ENCODE data around the gene SLC29A3.

The SLC29A3 gene

DNA sequence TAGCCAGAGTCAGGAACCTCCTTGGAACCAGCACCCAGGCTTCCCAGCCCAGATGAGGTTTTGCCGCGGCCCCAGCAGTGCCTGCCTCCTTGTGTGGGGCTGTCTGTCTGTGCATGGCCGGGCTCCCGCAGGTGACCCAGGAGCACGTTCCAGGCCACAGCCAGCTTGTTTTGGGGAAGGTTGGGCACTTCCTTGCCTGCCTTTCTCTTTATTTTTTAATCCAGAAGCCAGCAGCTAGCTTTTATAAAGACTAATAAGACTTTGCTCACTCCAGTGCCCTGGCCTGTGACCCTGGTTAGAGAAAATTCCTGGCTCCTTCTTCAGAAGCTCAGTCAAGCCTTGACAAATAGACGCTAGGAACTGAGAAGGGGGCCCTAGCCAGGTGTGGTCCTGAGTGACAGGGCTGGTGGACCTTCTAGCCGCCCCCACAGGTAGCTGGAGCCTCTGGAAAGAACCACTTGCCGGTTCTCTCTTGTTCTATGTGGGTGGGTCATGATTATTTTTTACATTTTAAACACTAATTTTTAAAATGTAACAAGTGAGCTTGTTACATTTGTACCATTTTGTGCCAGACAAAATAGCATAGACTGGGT lies 837 bp downstream of the SLC29A3 start:
- Histone ChIP-seq H3K27ac (ENCODE audit: low read length) (peak overlapping the region; percentile 69; the same call in 1 of the 2 replicates), H3K9me3 (ENCODE audit: insufficient read depth, low read length, severe bottlenecking) (no peaks in the 10 kb centered on the region), H3K4me3 (ENCODE audit: low read depth in 1 of 2, low read length in 2 of 2) (peak overlapping the region; percentile 64 to 94; a peak in 3 of 4 replicates), H3K9ac (ENCODE audit: low read depth, low read length) (peak overlapping the region; percentile 81), H3K79me2 (ENCODE audit: insufficient read depth, low read length) (no peaks in the 10 kb centered on the region), H3K27me3 (ENCODE audit: insufficient read depth, low read length, poor library complexity) (no peaks in the 10 kb centered on the region), H2AFZ (ENCODE audit: low read depth, low read length) (peak overlapping the region; percentile 98), H3K4me2 (ENCODE audit: insufficient read depth, low read length) (peak overlapping the region; percentile 93), H3K36me3 (ENCODE audit: insufficient read depth, low read length) (peaks cover 23% of the 10 kb centered on the region; the same call in 1 of the 2 replicates), H4K20me1 (ENCODE audit: insufficient read depth, low read length) (no peaks in the 10 kb centered on the region), H3K4me1 (ENCODE audit: insufficient read depth, low read length) (peaks cover 50% of the 10 kb centered on the region)
- no peak for DNase-seq
- no peak for ATAC-seq (ENCODE audit: insufficient read depth, low read depth)
- no peak for TF ChIP-seq EZH2 (IDR thresholded peaks at IDR 0.05; ENCODE audit: borderline replicate concordance, low read depth, low read length, severe bottlenecking)
- TF ChIP-seq, protein P1, sequence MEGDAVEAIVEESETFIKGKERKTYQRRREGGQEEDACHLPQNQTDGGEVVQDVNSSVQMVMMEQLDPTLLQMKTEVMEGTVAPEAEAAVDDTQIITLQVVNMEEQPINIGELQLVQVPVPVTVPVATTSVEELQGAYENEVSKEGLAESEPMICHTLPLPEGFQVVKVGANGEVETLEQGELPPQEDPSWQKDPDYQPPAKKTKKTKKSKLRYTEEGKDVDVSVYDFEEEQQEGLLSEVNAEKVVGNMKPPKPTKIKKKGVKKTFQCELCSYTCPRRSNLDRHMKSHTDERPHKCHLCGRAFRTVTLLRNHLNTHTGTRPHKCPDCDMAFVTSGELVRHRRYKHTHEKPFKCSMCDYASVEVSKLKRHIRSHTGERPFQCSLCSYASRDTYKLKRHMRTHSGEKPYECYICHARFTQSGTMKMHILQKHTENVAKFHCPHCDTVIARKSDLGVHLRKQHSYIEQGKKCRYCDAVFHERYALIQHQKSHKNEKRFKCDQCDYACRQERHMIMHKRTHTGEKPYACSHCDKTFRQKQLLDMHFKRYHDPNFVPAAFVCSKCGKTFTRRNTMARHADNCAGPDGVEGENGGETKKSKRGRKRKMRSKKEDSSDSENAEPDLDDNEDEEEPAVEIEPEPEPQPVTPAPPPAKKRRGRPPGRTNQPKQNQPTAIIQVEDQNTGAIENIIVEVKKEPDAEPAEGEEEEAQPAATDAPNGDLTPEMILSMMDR (IDR thresholded peaks at IDR 0.05; ENCODE audit: borderline replicate concordance, extremely low read depth, low read length, poor library complexity, severe bottlenecking): no peak

DNA sequence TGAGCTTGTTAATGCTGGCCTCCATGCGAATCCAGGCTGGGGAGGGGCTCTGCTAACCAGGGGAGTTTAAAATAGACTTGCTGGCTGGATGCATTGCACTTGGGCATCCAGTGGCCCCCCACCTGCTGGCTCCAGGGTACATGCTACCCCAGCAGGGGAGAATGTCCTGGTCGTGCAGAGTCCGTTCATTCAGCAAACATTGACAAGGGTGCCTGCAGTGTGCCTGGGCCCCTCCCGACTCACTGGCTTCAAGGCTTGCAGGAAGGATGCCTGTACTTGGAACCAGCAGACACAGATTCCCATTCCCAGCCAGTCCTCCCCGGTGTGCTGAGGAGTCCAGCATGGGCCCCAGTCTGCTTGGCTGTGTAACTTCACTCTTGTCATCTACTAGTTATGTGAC lies 1.5 kb downstream of the SLC29A3 start:
- H3K27me3 ChIP-seq (ENCODE audit: insufficient read depth, low read length, poor library complexity): no peaks in the 10 kb centered on the region
- H3K79me2 ChIP-seq (ENCODE audit: insufficient read depth, low read length): no peaks in the 10 kb centered on the region
- peak overlapping the region; percentile 93; the same call in 1 of the 2 replicates for H3K4me2 ChIP-seq (ENCODE audit: insufficient read depth, low read length)
- ATAC-seq (ENCODE audit: insufficient read depth, low read depth) (no peak), DNase-seq (no peak)
- no peaks in the 10 kb centered on the region for H3K9me3 ChIP-seq (ENCODE audit: insufficient read depth, low read length, severe bottlenecking)
- TF ChIP-seq, protein P1 (IDR thresholded peaks at IDR 0.05; ENCODE audit: borderline replicate concordance, extremely low read depth, low read length, poor library complexity, severe bottlenecking): no peak
- no peak for TF ChIP-seq EZH2 (IDR thresholded peaks at IDR 0.05; ENCODE audit: borderline replicate concordance, low read depth, low read length, severe bottlenecking)
- no peaks in the 10 kb centered on the region for H4K20me1 ChIP-seq (ENCODE audit: insufficient read depth, low read length)
- H3K36me3 ChIP-seq (ENCODE audit: insufficient read depth, low read length): peaks cover 30% of the 10 kb centered on the region; the same call in 1 of the 2 replicates
- H3K27ac ChIP-seq (ENCODE audit: low read length): no peak overlapping the region
- no peak overlapping the region for H2AFZ ChIP-seq (ENCODE audit: low read depth, low read length)
- peak overlapping the region; percentile 81; the same call in 1 of the 2 replicates for H3K9ac ChIP-seq (ENCODE audit: low read depth, low read length)
- H3K4me3 ChIP-seq (ENCODE audit: low read depth in 1 of 2, low read length in 2 of 2): 0 out of 4 replicates have a peak overlapping the region, but pooled peaks of 1 of the 2 experiments have one; percentile 94
- H3K4me1 ChIP-seq (ENCODE audit: insufficient read depth, low read length): peaks cover 48% of the 10 kb centered on the region

DNA sequence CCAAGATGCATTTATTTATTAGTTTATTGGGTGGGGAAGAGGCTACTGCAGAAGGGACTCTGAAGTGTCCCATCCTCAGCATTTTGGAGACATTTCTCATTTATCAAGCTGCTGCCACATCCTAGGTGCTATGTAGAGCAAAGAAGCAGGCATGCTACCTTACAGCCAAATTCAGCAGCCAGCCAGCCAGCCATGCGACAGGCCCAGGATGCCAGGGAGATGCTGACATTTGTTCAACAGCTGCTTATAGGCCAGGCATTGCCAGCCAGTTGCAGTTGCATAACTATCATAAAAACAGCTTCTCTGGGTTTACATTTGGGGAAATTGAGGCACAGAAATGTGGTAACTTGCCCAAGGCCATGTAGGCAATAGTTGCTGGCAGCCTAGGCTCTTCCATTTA lies 2.3 kb downstream of the SLC29A3 start:
- Histone ChIP-seq H3K79me2 (ENCODE audit: insufficient read depth, low read length) (no peaks in the 10 kb centered on the region), H4K20me1 (ENCODE audit: insufficient read depth, low read length) (no peaks in the 10 kb centered on the region)

More for the DNA sequence above, 2.3 kb downstream of the SLC29A3 start:
- TF ChIP-seq, protein P1 (IDR thresholded peaks at IDR 0.05; ENCODE audit: borderline replicate concordance, extremely low read depth, low read length, poor library complexity, severe bottlenecking): no peak
- TF ChIP-seq EZH2 (IDR thresholded peaks at IDR 0.05; ENCODE audit: borderline replicate concordance, low read depth, low read length, severe bottlenecking): no peak
- no peak for DNase-seq
- Histone ChIP-seq H3K4me2 (ENCODE audit: insufficient read depth, low read length) (no peak overlapping the region), H3K36me3 (ENCODE audit: insufficient read depth, low read length) (peaks cover 31% of the 10 kb centered on the region; the same call in 1 of the 2 replicates), H2AFZ (ENCODE audit: low read depth, low read length) (no peak overlapping the region), H3K9ac (ENCODE audit: low read depth, low read length) (no peak overlapping the region), H3K4me1 (ENCODE audit: insufficient read depth, low read length) (peaks cover 40% of the 10 kb centered on the region), H3K27ac (ENCODE audit: low read length) (no peak overlapping the region), H3K27me3 (ENCODE audit: insufficient read depth, low read length, poor library complexity) (no peaks in the 10 kb centered on the region), H3K4me3 (ENCODE audit: low read depth in 1 of 2, low read length in 2 of 2) (no peak overlapping the region), H3K9me3 (ENCODE audit: insufficient read depth, low read length, severe bottlenecking) (no peaks in the 10 kb centered on the region)
- ATAC-seq (ENCODE audit: insufficient read depth, low read depth): no peak

All from DND-41 (cell line).